ENCODE data around the gene GNLY.
"Not testable (repeated sequence)": the region's sequence is repeated elsewhere in the genome, so short reads cannot be mapped to it uniquely, and the experiment has no call there.

The GNLY gene

DNA sequence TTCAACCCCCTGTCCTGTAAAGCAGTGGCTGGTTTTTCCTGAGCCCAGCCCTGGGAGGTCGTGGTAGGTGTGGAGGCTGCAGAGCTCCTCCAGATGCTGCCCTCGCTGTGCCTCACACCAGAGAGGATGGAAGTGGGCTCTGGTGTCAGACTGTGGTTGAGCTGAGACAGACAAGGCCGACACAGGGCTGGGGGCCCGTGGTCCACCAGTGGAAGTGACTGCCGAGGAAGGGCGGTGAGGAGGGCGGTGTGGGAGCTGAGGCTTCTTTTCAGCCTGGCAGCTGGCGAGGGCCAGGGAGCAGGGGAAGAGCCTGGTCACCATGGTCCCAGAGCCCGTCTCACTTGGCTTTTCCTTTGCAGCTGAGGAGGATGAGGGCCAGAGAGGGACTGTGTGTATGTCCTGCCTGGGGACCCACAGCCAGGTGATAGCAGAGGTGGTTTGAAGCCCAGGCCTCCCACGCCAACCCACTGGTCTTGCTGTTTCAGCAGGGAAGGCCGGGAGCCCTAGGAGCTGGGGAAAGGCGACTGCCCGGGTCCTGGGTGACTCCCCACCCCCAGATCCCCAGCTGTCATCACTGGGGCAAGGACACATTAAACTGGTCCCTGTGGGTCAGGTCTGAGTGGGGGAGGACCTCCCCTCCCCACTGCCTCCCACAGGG is 34.7 kb upstream of the GNLY start:
- Histone ChIP-seq H3K9me3 (no peaks in the 10 kb centered on the region), H3K27me3 (ENCODE audit: low read depth) (no peaks in the 10 kb centered on the region), H3K4me3 (no peak overlapping the region), H3K4me1 (no peaks in the 10 kb centered on the region), H3K36me3 (replicated peaks) (peaks cover 5% of the 10 kb centered on the region)
- in situ Hi-C loops (cut with MboI; ENCODE audit: low sequenced_read_pairs), result no loop called here
- no peak for DNase-seq (ENCODE audit: low spot score in 2 of 2)

DNA sequence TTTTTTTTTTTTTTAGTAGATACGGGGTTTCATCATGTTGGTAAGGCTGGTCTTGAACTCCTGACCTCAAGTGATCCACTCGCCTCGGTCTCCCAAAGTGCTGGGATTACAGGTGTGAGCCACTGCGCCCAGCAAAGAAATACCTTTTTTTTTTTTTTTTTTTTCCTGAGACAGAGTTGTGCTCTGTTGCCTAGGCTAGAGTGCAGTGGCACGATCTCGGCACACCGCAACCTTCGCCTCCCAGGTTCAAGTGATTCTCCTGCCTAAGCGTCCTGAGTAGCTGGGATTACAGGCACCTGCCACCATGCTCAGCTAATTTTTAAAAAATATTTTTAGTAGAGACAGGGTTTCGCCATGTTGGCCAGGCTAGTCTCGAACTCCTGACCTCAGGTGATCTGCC is 33.9 kb upstream of the GNLY start:
- DNase-seq (ENCODE audit: low spot score in 2 of 2); H3K9me3 ChIP-seq; H3K4me3 ChIP-seq; H3K27me3 ChIP-seq (ENCODE audit: low read depth); in situ Hi-C loops (cut with MboI; ENCODE audit: low sequenced_read_pairs); H3K4me1 ChIP-seq; H3K36me3 ChIP-seq (replicated peaks): not testable (repeated sequence)

DNA sequence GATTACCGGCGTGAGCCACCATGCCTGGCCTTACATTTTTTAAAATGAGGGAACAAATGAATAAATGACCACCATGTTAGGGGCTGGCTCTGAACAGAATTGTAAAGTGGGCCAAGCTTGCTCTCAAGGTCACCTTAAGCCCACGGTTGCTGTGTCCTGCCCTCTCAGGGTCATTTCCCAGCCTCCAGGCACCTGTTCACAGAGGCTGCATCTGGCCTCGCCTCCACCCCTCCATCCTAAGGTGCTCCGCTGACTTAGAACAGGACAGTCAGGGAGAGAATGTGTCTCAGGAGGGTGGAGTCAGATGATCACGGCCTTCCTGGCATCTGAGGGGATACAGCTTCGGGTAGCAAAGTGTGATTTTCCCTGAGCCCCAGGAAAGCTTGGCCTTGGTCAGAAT is 33.4 kb upstream of the GNLY start:
- H3K4me3 ChIP-seq, result no peak overlapping the region
- in situ Hi-C loops (cut with MboI; ENCODE audit: low sequenced_read_pairs), result no loop called here

DNA sequence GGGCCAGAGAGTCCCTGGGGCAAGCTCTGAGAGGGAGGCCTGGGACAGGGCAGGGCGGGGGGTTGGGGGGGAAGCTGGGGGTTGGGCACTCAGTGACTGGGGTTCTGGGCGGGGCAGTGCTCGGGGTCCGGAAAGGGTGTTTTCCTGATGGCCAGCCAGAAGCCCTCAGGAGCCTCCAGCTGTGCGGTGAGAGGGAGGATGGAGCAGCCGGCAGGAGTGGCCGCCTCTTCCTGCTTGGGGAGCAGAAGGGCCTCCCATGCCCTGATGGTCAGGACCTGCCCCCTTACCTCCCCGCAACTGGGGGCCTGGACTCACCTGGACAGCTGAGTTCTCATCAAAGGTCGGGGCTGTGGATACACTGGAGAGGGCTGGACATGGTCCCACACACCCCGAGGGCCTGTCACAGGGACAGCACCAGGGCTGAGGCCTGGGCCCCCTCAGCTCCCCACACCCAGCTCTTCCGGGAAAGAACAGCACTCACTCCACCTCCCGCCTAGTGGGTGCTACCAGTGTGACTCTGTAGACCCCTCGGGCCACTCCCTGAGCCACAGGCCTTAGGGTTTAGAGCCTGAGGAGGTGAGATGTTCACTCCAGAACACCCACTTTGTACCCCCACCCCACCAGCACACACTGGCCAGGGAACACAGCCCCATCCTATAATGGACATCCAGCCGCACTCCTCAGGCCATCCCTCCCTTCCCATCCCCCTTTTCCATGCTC is 32.9 kb upstream of the GNLY start:
- Histone ChIP-seq H3K36me3 (replicated peaks) (peaks cover 5% of the 10 kb centered on the region), H3K4me1 (no peaks in the 10 kb centered on the region), H3K9me3 (no peaks in the 10 kb centered on the region), H3K4me3 (no peak overlapping the region), H3K27me3 (ENCODE audit: low read depth) (no peaks in the 10 kb centered on the region)
- in situ Hi-C loops (cut with MboI; ENCODE audit: low sequenced_read_pairs), result no loop called here
- no peak for DNase-seq (ENCODE audit: low spot score in 2 of 2)

More for the DNA sequence above, 33.4 kb upstream of the GNLY start:
- no peaks in the 10 kb centered on the region for H3K27me3 ChIP-seq (ENCODE audit: low read depth)
- no peak for DNase-seq (ENCODE audit: low spot score in 2 of 2)
- peaks cover 5% of the 10 kb centered on the region for H3K36me3 ChIP-seq (replicated peaks)
- H3K4me1 ChIP-seq, result no peaks in the 10 kb centered on the region
- no peaks in the 10 kb centered on the region for H3K9me3 ChIP-seq

DNA sequence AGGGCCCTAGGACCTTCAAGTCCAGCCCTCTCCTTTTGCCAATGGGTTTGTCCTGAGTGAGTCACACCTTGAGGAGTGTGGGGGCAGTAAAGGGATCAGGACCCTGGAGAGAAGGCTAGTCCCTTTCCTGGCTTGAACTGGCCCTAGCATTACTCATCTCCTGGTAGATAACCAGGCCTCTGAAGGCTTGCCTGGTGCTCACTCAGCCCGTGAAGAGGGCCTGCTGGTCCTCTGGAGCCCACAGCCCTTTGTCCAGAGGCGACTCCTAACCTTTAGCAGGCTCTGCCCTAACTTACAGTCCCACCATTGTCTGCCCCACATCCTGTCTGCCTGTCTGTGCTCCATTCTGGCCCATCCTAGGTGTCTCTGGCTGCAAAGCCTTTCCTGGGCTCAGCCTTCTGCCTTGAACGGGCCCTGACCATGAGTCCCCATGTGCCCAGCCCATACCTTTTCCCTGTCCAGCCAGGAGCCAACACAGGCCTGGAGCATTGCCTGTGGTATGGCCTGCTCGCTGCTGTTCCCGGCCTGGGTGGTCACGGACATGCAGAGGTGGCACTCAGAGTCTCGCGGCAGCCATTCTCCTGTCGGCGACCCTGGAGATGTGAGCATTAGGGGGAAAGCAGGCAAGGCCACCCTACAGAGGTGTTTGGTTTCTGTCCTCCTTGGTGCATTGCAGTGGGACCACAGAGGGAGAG is 31.1 kb upstream of the GNLY start:
- no peaks in the 10 kb centered on the region for H3K36me3 ChIP-seq (replicated peaks)
- no peaks in the 10 kb centered on the region for H3K4me1 ChIP-seq
- DNase-seq (ENCODE audit: low spot score in 2 of 2), result no peak
- no peaks in the 10 kb centered on the region for H3K9me3 ChIP-seq
- H3K4me3 ChIP-seq, result no peak overlapping the region
- in situ Hi-C loops (cut with MboI; ENCODE audit: low sequenced_read_pairs), result no loop called here
- no peaks in the 10 kb centered on the region for H3K27me3 ChIP-seq (ENCODE audit: low read depth)

DNA sequence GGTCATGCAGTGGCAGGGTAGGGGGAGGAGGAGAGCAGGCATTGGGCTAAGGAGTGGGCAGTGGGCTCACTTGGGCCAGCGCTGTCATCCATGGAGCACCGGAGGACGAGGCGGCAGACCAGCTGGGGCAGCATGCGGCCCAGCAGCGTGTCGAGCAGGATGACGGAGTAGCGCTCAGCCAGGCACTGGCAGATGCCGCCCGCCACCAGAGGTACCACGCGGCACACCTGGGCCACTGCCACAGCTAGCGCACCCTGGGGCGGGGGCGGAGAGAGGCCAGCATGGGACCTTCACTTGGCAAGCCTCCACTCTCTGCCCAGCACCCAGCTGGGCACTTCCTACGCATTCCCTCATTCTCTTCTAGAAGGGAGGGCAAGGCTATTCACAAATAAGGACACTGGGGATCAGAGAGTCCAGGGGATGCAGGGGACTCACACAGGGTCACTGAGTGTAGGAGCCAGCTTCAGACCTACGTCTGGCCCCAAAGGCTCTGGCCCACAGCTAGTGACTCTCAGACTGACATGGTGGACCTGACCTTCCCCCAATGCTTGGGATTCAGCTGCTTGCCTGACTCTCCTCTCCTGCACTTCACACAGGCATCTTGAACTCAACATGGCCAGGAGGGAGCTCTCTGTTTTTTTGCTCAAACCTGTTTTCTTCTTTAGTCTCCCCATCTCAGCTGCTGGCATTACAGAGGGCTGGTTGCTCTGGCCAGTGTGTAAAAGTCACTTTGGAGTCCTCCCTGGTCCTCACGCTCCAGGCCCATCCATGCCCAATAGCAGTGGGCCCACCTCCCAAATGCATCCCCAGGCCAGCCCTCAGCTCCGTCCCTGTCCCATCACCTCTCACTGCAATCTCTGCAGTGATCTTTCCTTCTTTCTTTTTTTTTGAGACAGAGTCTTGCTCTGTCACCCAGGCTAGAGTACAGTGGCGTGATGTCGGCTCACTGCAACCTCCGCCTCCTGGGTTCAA is 30.3 kb upstream of the GNLY start:
- no peaks in the 10 kb centered on the region for H3K27me3 ChIP-seq (ENCODE audit: low read depth)
- no peak for DNase-seq (ENCODE audit: low spot score in 2 of 2)
- H3K9me3 ChIP-seq, result no peaks in the 10 kb centered on the region
- in situ Hi-C loops (cut with MboI; ENCODE audit: low sequenced_read_pairs), result no loop called here
- no peak overlapping the region for H3K4me3 ChIP-seq
- no peaks in the 10 kb centered on the region for H3K36me3 ChIP-seq (replicated peaks)
- H3K4me1 ChIP-seq, result no peaks in the 10 kb centered on the region

DNA sequence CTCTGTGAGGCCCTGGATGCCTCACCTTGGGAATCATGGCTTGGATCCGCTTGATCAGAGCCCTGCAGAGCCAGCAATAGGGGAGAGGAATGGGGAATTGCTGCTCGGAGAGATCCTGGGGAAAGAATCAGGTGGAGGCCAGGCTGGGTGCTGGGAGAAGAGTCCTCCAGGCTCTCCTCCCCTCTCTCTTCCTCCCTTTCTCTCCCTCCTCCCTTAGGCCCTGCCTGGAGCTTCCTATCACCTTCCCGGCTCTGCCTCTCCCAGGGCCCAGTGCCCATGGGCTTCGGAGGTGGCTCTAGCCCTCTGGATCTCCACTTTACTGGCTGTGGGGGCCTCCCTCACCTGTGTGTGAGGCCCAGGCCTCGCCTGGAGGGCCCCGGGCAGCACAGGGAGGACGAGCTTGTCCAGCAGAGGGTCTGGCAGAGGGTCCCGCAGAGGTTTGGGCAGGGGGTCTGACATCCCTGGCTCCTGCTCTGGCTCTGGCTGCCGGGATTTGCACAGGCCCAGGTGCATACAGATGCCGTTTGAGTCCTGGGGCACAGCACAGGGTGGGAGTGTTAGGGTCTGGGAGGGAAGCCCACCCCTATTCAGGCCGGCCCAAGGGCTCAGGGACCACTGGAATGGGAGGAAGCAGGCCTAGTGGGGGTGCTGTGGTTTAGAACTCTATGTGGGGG is 28.8 kb upstream of the GNLY start:
- no peaks in the 10 kb centered on the region for H3K36me3 ChIP-seq (replicated peaks)
- no peaks in the 10 kb centered on the region for H3K9me3 ChIP-seq
- DNase-seq (ENCODE audit: low spot score in 2 of 2), result no peak
- in situ Hi-C loops (cut with MboI; ENCODE audit: low sequenced_read_pairs), result no loop called here
- no peaks in the 10 kb centered on the region for H3K27me3 ChIP-seq (ENCODE audit: low read depth)
- H3K4me1 ChIP-seq, result no peaks in the 10 kb centered on the region
- H3K4me3 ChIP-seq, result no peak overlapping the region

DNA sequence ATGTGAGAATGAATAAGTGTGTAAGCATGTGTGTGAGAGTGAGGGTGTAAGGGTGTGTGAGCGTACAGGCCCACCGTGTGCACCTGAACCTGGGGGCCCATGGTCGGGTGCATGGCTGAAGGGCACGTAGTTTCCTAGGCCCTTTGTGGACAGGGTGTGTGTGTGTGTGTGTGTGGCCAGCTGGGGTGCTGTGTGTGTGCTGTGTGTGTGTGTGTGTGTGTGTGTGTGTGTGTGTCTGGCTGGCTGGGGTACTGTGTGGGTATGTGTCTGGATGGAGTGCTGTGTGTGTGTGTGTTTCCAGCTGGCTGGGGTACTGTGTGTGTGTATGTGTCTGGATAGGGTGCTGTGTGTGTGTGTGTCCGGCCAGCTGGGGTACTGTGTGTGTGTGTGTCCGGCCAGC is 28.1 kb upstream of the GNLY start:
- Histone ChIP-seq H3K36me3 (replicated peaks) (no peaks in the 10 kb centered on the region), H3K9me3 (no peaks in the 10 kb centered on the region), H3K27me3 (ENCODE audit: low read depth) (no peaks in the 10 kb centered on the region), H3K4me1 (no peaks in the 10 kb centered on the region), H3K4me3 (no peak overlapping the region)
- in situ Hi-C loops (cut with MboI; ENCODE audit: low sequenced_read_pairs), result no loop called here
- DNase-seq (ENCODE audit: low spot score in 2 of 2), result no peak

DNA sequence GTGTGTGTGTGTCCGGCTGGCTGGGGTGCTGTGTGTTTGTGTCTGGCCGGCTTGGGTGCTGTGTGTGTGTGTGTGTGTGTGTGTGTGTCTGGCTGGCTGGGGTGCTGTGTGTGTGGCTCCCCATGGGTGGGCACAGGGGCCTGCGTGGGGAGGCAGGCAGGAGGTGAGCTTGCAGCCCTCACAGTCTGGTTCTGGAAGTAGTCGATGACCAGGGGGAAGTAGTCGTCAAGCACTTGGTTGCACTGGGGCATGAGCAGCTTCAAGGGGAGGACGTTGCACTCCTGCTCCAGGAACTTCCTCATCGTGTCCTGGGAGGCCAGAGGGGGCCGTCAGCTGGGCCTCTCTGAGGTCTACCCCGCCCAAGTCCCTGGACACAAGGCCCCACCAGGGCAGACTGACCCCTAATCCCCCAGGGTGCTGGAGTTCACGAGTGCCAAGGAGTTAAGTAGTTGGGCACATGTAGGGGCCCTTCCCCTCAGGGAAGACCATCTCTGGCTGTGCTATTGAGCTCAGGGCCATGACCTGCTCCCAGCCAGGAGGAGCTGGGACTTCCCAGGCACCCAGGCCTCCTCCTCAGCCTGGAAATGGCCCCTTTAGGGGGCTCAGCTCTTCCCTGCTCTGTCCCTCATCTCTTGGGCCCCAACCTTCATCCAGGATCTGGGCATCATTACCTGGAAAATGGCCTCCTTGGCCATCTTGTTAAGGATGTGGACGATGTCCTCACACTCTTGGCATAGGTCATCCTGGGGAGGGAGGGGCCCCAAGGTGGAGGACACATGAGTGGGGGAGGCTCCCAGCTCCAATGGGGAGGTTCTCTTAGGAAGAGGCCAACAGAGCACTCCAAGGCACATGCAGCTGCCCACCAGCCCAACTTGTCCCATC is 27.5 kb upstream of the GNLY start:
- no peaks in the 10 kb centered on the region for H3K36me3 ChIP-seq (replicated peaks)
- H3K4me3 ChIP-seq, result no peak overlapping the region
- DNase-seq (ENCODE audit: low spot score in 2 of 2), result no peak
- H3K9me3 ChIP-seq, result no peaks in the 10 kb centered on the region
- H3K27me3 ChIP-seq (ENCODE audit: low read depth), result no peaks in the 10 kb centered on the region
- no peaks in the 10 kb centered on the region for H3K4me1 ChIP-seq
- in situ Hi-C loops (cut with MboI; ENCODE audit: low sequenced_read_pairs), result no loop called here

DNA sequence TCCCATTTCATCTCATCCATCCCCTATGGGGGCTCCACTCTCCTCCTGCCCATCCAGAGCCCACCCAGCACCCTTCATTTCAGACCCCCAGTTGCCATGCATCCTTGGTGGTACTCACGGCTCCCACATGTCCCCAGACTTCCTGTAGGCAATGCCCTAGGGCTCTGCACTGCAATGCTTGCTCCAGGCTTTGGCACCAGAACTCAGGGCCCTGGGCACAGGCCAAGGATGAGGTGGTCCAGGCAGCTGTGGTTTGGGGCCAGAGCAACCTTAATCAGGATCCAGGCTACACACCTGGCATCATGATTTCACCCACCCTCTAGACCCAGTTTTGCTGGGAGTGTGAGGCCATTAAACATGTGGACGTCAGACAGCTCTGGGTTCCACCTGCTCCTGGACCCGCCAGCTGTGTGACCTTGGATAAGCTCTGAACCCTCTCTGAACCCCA is 26.6 kb upstream of the GNLY start:
- no peaks in the 10 kb centered on the region for H3K4me1 ChIP-seq
- H3K9me3 ChIP-seq, result no peaks in the 10 kb centered on the region
- no peak overlapping the region for H3K4me3 ChIP-seq
- no peaks in the 10 kb centered on the region for H3K36me3 ChIP-seq (replicated peaks)
- no peak for DNase-seq (ENCODE audit: low spot score in 2 of 2)
- no peaks in the 10 kb centered on the region for H3K27me3 ChIP-seq (ENCODE audit: low read depth)
- in situ Hi-C loops (cut with MboI; ENCODE audit: low sequenced_read_pairs), result no loop called here

DNA sequence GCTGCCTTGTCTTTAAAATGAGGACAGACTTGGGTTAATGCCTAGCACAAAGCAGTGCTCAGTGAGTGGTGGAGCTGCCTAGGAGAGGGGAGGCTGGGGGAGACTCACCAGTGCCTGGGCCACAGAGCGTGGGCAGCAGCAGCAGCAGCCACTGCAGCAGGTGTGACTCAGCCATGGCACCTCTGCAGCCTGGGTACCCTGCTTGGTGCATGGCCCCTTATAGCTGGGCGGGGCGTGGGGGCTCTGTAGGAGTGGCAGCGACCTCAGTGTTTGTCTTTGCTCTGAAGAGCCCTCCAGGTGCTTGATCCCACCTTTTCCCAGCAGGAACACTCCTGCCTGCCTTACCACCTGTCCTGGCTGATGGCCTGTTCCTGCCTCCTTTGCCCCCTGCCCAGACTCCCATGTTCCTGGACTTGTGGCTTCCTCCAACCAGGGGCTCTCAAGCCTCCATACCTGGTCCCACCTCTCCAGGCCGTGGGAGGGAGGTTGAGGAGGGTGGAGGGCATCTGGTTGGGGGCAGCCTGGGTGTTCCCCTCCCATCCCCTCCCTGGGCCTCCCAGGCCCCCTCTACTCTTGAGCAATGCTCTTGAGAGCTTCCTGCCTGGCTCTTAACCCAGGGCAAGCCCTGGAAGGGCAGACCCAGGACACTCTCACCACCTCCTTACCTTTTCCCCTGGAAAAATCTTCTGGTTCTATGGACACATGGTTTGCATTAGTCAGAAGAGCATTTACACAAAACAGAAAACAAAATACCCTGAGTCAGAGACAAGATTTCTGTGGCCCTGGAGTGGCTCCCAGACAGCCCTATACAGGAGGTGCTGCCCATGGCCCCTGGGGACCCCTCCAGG is 25.9 kb upstream of the GNLY start, which contains the start of gene SFTPB:
Gene SFTPB (minus strand): TSS at position 191 of the 848 bp plus-strand sequence. CDS start 16 bp downstream, at position 175.
- Histone ChIP-seq H3K36me3 (replicated peaks) (no peaks in the 10 kb centered on the region), H3K4me1 (no peaks in the 10 kb centered on the region), H3K9me3 (no peaks in the 10 kb centered on the region), H3K27me3 (ENCODE audit: low read depth) (no peaks in the 10 kb centered on the region), H3K4me3 (no peak within 1 kb of the TSS)
- DNase-seq (ENCODE audit: low spot score in 2 of 2), result no peak
- in situ Hi-C loops (cut with MboI; ENCODE audit: low sequenced_read_pairs), result no loop called here

DNA sequence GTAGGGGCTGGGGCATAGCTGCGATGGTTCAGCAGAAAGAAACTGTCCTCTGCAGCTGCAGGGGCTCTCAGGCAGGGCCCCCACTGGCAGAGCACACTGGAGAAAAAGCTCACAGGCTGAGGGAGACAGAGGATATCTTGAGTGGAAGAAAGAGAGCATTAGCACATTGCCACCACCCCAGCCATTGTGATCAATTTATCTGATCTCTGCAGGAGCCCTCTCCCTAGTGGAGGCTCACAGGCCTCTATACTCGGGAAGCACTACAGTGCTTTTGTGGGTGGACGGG is 25.4 kb upstream of the GNLY start:
- Histone ChIP-seq H3K4me1 (no peaks in the 10 kb centered on the region), H3K9me3 (no peaks in the 10 kb centered on the region), H3K27me3 (ENCODE audit: low read depth) (no peaks in the 10 kb centered on the region), H3K36me3 (replicated peaks) (no peaks in the 10 kb centered on the region), H3K4me3 (no peak overlapping the region)
- no peak for DNase-seq (ENCODE audit: low spot score in 2 of 2)
- in situ Hi-C loops (cut with MboI; ENCODE audit: low sequenced_read_pairs), result no loop called here

Data from HAP-1 (cell line).